GM21619 (cell line): ENCODE measurements around the gene KRT78.
"Not testable (repeated sequence)": the region's sequence is repeated elsewhere in the genome, so short reads cannot be mapped to it uniquely, and the experiment has no call there.

Experiments
- ATAC-seq: cut with Tn5 transposase; IDR thresholded peaks from one replicate; pipeline ENCODE4 v1.9.1; 2021; ENCODE audit not compliant: unreplicated experiment

KRT78 gene

GRCh38 chr12:52871291-52872039, 22.7 kb upstream of the KRT78 start:
- ATAC-seq, result no peak

- ATAC-seq, result peak; percentile 64
These were observed 21.8 kb upstream of the KRT78 start for GRCh38 chr12:52870361-52871290.

GRCh38 chr12:52867642-52868041, 18.8 kb upstream of the KRT78 start:
- ATAC-seq, result no peak

- no peak for ATAC-seq
These were observed 18.4 kb upstream of the KRT78 start for GRCh38 chr12:52867152-52867551.

GRCh38 chr12:52865090-52865944, 16.5 kb upstream of the KRT78 start:
- no peak for ATAC-seq

GRCh38 chr12:52862023-52862422, 13.2 kb upstream of the KRT78 start:
- ATAC-seq, result no peak

- no peak for ATAC-seq
These were observed 12.7 kb upstream of the KRT78 start for GRCh38 chr12:52861511-52861910.

- ATAC-seq, result no peak
These were observed 11.5 kb upstream of the KRT78 start for GRCh38 chr12:52860102-52860823.

GRCh38 chr12:52857500-52857899, 8.7 kb upstream of the KRT78 start:
- ATAC-seq, result no peak

- ATAC-seq, result no peak
These were observed 8.0 kb upstream of the KRT78 start for GRCh38 chr12:52856787-52857186.

- not testable (repeated sequence) for ATAC-seq
These were observed 7.3 kb upstream of the KRT78 start for GRCh38 chr12:52856077-52856476.

GRCh38 chr12:52851787-52852186, 3.0 kb upstream of the KRT78 start:
- ATAC-seq, result no peak

- ATAC-seq, result no peak
These were observed 1.9 kb upstream of the KRT78 start for GRCh38 chr12:52850681-52851080.

- ATAC-seq, result no peak
These were observed 717 bp upstream of the KRT78 start for GRCh38 chr12:52849511-52849910.

GRCh38 chr12:52847335-52848102, 1.3 kb downstream of the KRT78 start:
- ATAC-seq, result no peak

GRCh38 chr12:52846356-52846970, 2.3 kb downstream of the KRT78 start:
- no peak for ATAC-seq

GRCh38 chr12:52845946-52846345, 2.8 kb downstream of the KRT78 start:
- no peak for ATAC-seq

GRCh38 chr12:52844386-52844785, 4.4 kb downstream of the KRT78 start:
- no peak for ATAC-seq

- ATAC-seq, result no peak
These were observed 9.2 kb downstream of the KRT78 start for GRCh38 chr12:52839436-52840105.
